ENCODE results near the gene CGB7. TPM values are rescaled to one million over a fixed set of nuclear protein-coding genes. Genes with fewer than 3 reads are reported as not detected.

CGB7 gene
- total and polyA plus RNA-seq, 9 of the 15 experiments (the other 6 are each of a cell fraction or from before 2014, with no cell fraction given): not detected

GRCh38 chr19:49014123-49014869 is 43.3 kb downstream of the CGB7 start (continued):
- TF ChIP-seq FOXP1 (CRISPR knock-in tag; IDR thresholded peaks at IDR 0.05): no peak
- no peak for TF ChIP-seq PHF21A (IDR thresholded peaks at IDR 0.05; ENCODE audit: borderline replicate concordance, low read depth)
- no peak for TF ChIP-seq NCOA2 (IDR thresholded peaks at IDR 0.05; ENCODE audit: partially characterized antibody in 2 of 2)
- TF ChIP-seq SREBF2 (CRISPR knock-in tag; IDR thresholded peaks at IDR 0.05): no peak
- no peak for TF ChIP-seq RAD51 (IDR thresholded peaks at IDR 0.05; ENCODE audit: borderline replicate concordance, low read depth)
- peak; percentile 52 for TF ChIP-seq RBFOX2 (IDR thresholded peaks at IDR 0.05; ENCODE audit: low read depth, low read length)
- no peak for TF ChIP-seq ZNF655 (CRISPR knock-in tag; IDR thresholded peaks at IDR 0.05)
- TF ChIP-seq NCOA1 (IDR thresholded peaks at IDR 0.05; ENCODE audit: low read depth): peak; percentile 34; the same call in 1 of the 2 replicates
- TF ChIP-seq ZNF318 (IDR thresholded peaks at IDR 0.05; ENCODE audit: borderline replicate concordance in 1 of 2, low read depth in 1 of 2): no peak
- no peak for TF ChIP-seq MEIS2 (IDR thresholded peaks at IDR 0.05; ENCODE audit: partially characterized antibody)
- no peak for TF ChIP-seq ZNF280B (CRISPR knock-in tag; IDR thresholded peaks at IDR 0.05)
- TF ChIP-seq ZNF699 (CRISPR knock-in tag; IDR thresholded peaks at IDR 0.05; ENCODE audit: insufficient replicate concordance): no peak
- TF ChIP-seq PKNOX1 (IDR thresholded peaks at IDR 0.05): peak; percentile 29; the same call in 1 of the 2 replicates
